GM19452 (cell line): Measurements from ENCODE around the gene USP17L10.
"Not testable (repeated sequence)": the region's sequence is repeated elsewhere in the genome, so short reads cannot be mapped to it uniquely, and the experiment has no call there.

ENCODE experiments used
- ATAC-seq: cut with Tn5 transposase; IDR thresholded peaks from one replicate; pipeline ENCODE4 v1.9.1; 2021; ENCODE audit not compliant: unreplicated experiment

Gene USP17L10

DNA sequence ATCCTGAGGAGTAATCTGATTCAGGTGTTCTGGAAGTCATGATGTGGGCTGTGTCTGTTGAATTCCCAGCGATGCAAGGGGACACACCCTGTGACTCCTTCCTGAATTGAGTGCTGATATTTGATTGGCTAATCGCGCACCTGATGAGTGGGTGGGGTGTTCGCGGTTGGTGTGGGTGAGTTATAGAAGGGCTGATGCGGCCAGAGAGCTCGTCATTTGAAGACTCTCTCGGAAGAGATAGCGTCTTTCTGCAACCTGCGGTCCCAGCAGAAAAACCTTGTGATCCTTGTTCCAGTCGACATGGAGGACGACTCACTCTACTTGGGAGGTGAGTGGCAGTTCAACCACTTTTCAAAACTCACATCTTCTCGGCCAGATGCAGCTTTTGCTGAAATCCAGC lies at the start of gene USP17L10:
Gene USP17L10, plus strand, starts transcription at position 301 of the 400 bp plus-strand sequence. Its CDS starts 0 bp downstream, at position 301.
- not testable (repeated sequence) for ATAC-seq

DNA sequence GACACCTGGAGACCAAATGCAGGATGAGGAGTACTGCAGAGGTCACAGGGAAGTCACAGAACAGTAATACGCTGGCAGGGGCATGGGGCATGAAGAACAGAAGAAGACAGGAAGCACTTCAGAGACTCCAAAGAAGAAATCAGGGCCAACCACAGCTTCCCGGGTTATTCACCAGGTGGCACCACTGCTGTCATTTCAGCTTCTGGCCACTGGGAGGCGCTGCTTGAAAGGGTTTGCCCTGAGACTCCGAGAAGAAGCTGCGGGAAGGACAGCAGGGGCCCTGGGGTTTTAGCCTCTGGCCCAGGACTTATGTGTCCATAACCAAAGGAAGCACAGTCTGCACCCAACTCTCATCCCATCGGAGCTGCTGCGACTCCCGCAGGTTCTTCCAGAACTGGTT lies 44.5 kb upstream of the USP17L10 start:
- ATAC-seq = not testable (repeated sequence)

DNA sequence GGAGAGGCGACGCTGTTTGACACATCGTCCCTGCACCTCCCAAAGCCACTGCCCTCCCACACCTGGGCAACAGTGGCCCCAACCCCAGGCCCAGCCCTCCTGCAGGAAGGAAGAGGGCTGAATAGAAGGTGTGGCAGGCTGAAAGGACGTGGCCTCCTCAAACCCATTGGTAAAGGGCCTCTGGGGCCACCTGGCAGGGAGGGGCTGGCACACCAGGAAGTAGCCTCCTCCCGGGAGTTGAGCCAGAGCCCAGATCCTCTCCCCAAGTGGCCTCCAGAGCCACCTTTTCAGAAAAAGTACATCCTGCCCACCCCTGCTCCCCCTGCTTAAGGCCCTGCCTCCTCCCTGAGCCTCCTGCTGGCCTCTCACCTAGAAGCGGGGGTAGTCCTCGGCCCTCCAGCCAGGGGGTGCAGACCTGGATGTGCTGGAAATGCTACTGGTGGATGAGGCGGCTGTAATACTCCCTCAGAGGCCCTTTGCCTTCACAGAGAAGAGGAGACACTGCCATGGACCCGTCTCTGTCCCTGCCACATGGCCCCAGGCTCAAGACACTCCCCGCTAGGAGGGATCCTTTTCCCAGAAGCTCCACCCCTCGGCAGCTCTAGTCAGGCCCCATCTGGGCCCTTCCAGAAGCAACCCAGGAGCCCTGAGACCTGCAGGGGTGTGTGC lies 40.5 kb upstream of the USP17L10 start, which contains the start of gene FAM90A26:
Gene FAM90A26, plus strand, starts transcription at position 619 of the 669 bp plus-strand sequence. CDS start 2,764 bp downstream, outside the sequence.
- not testable (repeated sequence) for ATAC-seq

GRCh38 chr4:9214701-9215100 lies 4.2 kb downstream of the USP17L10 start:
- ATAC-seq = not testable (repeated sequence)

- ATAC-seq = not testable (repeated sequence)
Measured at GRCh38 chr4:9215105-9215504, 4.6 kb downstream of the USP17L10 start, which contains the start of gene USP17L11. TSS of gene USP17L11 (plus strand) at chr4:9215405. CDS start at chr4:9215405, 0 bp downstream.

DNA sequence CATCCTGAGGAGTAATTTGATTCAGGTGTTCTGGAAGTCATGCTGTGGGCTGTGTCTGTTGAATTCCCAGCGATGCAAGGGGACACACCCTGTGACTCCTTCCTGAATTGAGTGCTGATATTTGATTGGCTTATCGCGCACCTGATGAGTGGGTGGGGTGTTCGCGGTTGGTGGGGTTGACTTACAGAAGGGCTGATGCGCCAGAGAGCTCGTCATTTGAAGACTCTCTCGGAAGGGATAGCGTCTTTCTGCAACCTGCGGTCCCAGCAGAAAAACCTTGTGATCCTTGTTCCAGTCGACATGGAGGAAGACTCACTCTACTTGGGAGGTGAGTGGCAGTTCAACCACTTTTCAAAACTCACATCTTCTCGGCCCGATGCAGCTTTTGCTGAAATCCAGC lies 9.4 kb downstream of the USP17L10 start, which contains the start of gene USP17L12:
Gene USP17L12, plus strand, starts transcription at position 301 of the 400 bp plus-strand sequence. Its CDS starts 0 bp downstream, at position 301.
- not testable (repeated sequence) for ATAC-seq

- ATAC-seq = not testable (repeated sequence)
Measured at GRCh38 chr4:9224596-9224995, 14.1 kb downstream of the USP17L10 start, which contains the start of gene USP17L13. TSS of gene USP17L13 (plus strand) at chr4:9224896. CDS start at chr4:9224896, 0 bp downstream.

- not testable (repeated sequence) for ATAC-seq
Measured at GRCh38 chr4:9230249-9230648, 19.8 kb downstream of the USP17L10 start.

GRCh38 chr4:9234085-9234484 lies 23.6 kb downstream of the USP17L10 start, which contains the start of gene USP17L15:
TSS of gene USP17L15 (plus strand) at chr4:9234385. CDS start at chr4:9234385, 0 bp downstream.
- ATAC-seq = not testable (repeated sequence)

DNA sequence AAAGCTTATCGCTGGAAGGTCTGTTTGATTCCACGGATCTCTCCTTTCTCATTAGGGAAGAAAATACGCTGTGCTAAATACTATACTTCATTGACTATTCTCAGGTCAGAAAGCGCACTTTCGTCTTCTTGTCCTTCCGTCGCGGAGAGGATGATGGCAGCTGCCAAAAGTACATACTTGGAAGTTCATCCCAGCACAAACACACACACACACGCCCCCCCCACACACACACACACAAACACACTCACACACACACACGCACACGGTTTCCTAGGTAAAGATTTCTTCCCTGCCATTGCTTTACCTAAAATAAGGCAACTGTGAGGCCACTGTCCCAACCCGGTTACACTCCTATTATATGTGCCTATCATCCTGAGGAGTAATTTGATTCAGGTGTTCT lies 28.0 kb downstream of the USP17L10 start:
- not testable (repeated sequence) for ATAC-seq

- not testable (repeated sequence) for ATAC-seq
Measured at GRCh38 chr4:9243579-9243978, 33.1 kb downstream of the USP17L10 start, which contains the start of gene USP17L17. TSS of gene USP17L17 (plus strand) at chr4:9243879. CDS start at chr4:9243879, 0 bp downstream.

GRCh38 chr4:9247953-9248680 lies 37.7 kb downstream of the USP17L10 start, which contains the start of gene USP17L18:
TSS of gene USP17L18 (plus strand) at chr4:9248630. CDS start at chr4:9248630, 0 bp downstream.
- not testable (repeated sequence) for ATAC-seq

DNA sequence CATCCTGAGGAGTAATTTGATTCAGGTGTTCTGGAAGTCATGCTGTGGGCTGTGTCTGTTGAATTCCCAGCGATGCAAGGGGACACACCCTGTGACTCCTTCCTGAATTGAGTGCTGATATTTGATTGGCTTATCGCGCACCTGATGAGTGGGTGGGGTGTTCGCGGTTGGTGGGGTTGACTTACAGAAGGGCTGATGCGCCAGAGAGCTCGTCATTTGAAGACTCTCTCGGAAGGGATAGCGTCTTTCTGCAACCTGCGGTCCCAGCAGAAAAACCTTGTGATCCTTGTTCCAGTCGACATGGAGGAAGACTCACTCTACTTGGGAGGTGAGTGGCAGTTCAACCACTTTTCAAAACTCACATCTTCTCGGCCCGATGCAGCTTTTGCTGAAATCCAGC lies 42.6 kb downstream of the USP17L10 start, which contains the start of gene USP17L19:
Gene USP17L19, plus strand, starts transcription at position 301 of the 400 bp plus-strand sequence. Its CDS starts 0 bp downstream, at position 301.
- ATAC-seq = not testable (repeated sequence)

- not testable (repeated sequence) for ATAC-seq
Measured at GRCh38 chr4:9257824-9258223, 47.4 kb downstream of the USP17L10 start, which contains the start of gene USP17L20. TSS of gene USP17L20 (plus strand) at chr4:9258124. CDS start at chr4:9258124, 0 bp downstream.
